ENCODE results near the gene AVPR2. TPM values are rescaled to one million over a fixed set of nuclear protein-coding genes. Genes with fewer than 3 reads are reported as not detected.

Gene AVPR2
- total and polyA plus RNA-seq, 8 donors = 0.12 to 1.3 (median 0.40) TPM

GRCh38 chrX:153956044-153956907 is 51.8 kb downstream of the AVPR2 start:
- ATAC-seq = no peak
- DNase-seq = peak in 2 of 6 donors; percentile 25 to 67
- Histone ChIP-seq H3K4me1 (no peaks in the 10 kb centered on the region), H3K36me3 (peaks cover 0 to 54% (median 18%) of the 10 kb centered on the region in 3 donors), H3K4me3 (no peak overlapping the region), H3K27ac (no peak overlapping the region), H3K9me3 (no peaks in the 10 kb centered on the region), H3K27me3 (peaks cover 0 to 4% (median 0%) of the 10 kb centered on the region in 4 donors)
- no peak for TF ChIP-seq CTCF (IDR thresholded peaks at IDR 0.05)
- FAIRE-seq = no peak
- 91 to 93% methylated on average over 35 of the region's 35 CpGs for WGBS, 2 donors
- intact Hi-C loops (cut with DNase I) = loop anchor here in 2 of 3 donors (10.0 kb wide), 2 partner anchors 181 to 191 kb away; partner anchors contain the start of gene PLXNB3 (in 1 of the 2)

Other genes starting within 250 kb of the AVPR2 start
- under 1 TPM in 3 of 6 donors, not detected in 3; 0.35 to 0.67 (median 0.49) TPM for gene PNCK, start 230.9 kb upstream of the AVPR2 start, total RNA-seq
- gene PNCK, start 230.9 kb upstream of the AVPR2 start, polyA plus RNA-seq = under 1 TPM; 0.28 to 0.99 TPM
- 10 to 100 TPM in 4 of 6 donors, 1 to 10 TPM in 2; 8.4 to 15.8 (median 11.1) TPM for gene SLC6A8, start 216.7 kb upstream of the AVPR2 start, total RNA-seq
- 10 to 100 TPM; 12.3 to 14.4 TPM for gene SLC6A8, start 216.7 kb upstream of the AVPR2 start, polyA plus RNA-seq
- 100 to 1,000 TPM in 2 of 6 donors, 10 to 100 TPM in 4; 72.2 to 118 (median 88.4) TPM for gene BCAP31, start 180.3 kb upstream of the AVPR2 start, total RNA-seq
- gene BCAP31, start 180.3 kb upstream of the AVPR2 start, polyA plus RNA-seq = 10 to 100 TPM; 66.3 to 90.1 TPM
- gene ABCD1, start 179.8 kb upstream of the AVPR2 start, total RNA-seq = 10 to 100 TPM in 3 of 6 donors, 1 to 10 TPM in 3; 5.8 to 13.2 (median 9.8) TPM
- 10 to 100 TPM in 1 of 2 donors, 1 to 10 TPM in 1; 6.7 to 11.9 TPM for gene ABCD1, start 179.8 kb upstream of the AVPR2 start, polyA plus RNA-seq
- 1 to 10 TPM; 4.0 to 9.0 (median 5.2) TPM for gene PLXNB3, start 140.4 kb upstream of the AVPR2 start, total RNA-seq
- 10 to 100 TPM; 22.9 to 28.6 TPM for gene PLXNB3, start 140.4 kb upstream of the AVPR2 start, polyA plus RNA-seq
- under 1 TPM in 5 of 6 donors, not detected in 1; 0.12 to 0.38 (median 0.20) TPM for gene SRPK3, start 123.6 kb upstream of the AVPR2 start, total RNA-seq
- gene SRPK3, start 123.6 kb upstream of the AVPR2 start, polyA plus RNA-seq = 1 to 10 TPM; 1.0 to 1.5 TPM
- 10 to 100 TPM; 15.8 to 29.9 (median 23.0) TPM for gene IDH3G, start 110.3 kb upstream of the AVPR2 start, total RNA-seq
- 10 to 100 TPM; 47.2 to 48.4 TPM for gene IDH3G, start 110.3 kb upstream of the AVPR2 start, polyA plus RNA-seq
- gene SSR4, start 110.0 kb upstream of the AVPR2 start, total RNA-seq = 100 to 1,000 TPM; 368 to 471 (median 392) TPM
- gene SSR4, start 110.0 kb upstream of the AVPR2 start, polyA plus RNA-seq = 100 to 1,000 TPM; 749 to 925 TPM
- gene PDZD4, start 74.1 kb upstream of the AVPR2 start, total RNA-seq = 1 to 10 TPM in 2 of 6 donors, under 1 TPM in 4; 0.79 to 2.4 (median 0.92) TPM
- 10 to 100 TPM in 1 of 2 donors, 1 to 10 TPM in 1; 8.4 to 15.2 TPM for gene PDZD4, start 74.1 kb upstream of the AVPR2 start, polyA plus RNA-seq
- 1 to 10 TPM in 4 of 6 donors, under 1 TPM in 2; 0.97 to 1.6 (median 1.2) TPM for gene L1CAM, start 18.5 kb upstream of the AVPR2 start, total RNA-seq
- gene L1CAM, start 18.5 kb upstream of the AVPR2 start, polyA plus RNA-seq = 1 to 10 TPM in 1 of 2 donors, under 1 TPM in 1; 0.84 to 3.9 TPM
- gene ARHGAP4, start 21.6 kb downstream of the AVPR2 start, total RNA-seq = 10 to 100 TPM in 3 of 6 donors, 1 to 10 TPM in 3; 1.9 to 18.9 (median 8.9) TPM
- 10 to 100 TPM; 44.7 to 71.7 TPM for gene ARHGAP4, start 21.6 kb downstream of the AVPR2 start, polyA plus RNA-seq
- gene NAA10, start 30.4 kb downstream of the AVPR2 start, total RNA-seq = 10 to 100 TPM; 24.5 to 49.0 (median 40.3) TPM
- 100 to 1,000 TPM in 1 of 2 donors, 10 to 100 TPM in 1; 95.1 to 115 TPM for gene NAA10, start 30.4 kb downstream of the AVPR2 start, polyA plus RNA-seq
- gene RENBP, start 40.0 kb downstream of the AVPR2 start, total RNA-seq = 1 to 10 TPM in 4 of 6 donors, under 1 TPM in 2; 0.43 to 7.5 (median 1.6) TPM
- gene RENBP, start 40.0 kb downstream of the AVPR2 start, polyA plus RNA-seq = 1 to 10 TPM; 2.8 to 5.1 TPM
- gene HCFC1, start 67.1 kb downstream of the AVPR2 start, total RNA-seq = 10 to 100 TPM; 10.4 to 28.4 (median 17.0) TPM
- gene HCFC1, start 67.1 kb downstream of the AVPR2 start, polyA plus RNA-seq = 10 to 100 TPM; 15.7 to 17.1 TPM
- gene TMEM187, start 68.1 kb downstream of the AVPR2 start, total RNA-seq = 10 to 100 TPM in 2 of 6 donors, 1 to 10 TPM in 4; 5.7 to 12.4 (median 9.1) TPM
- gene TMEM187, start 68.1 kb downstream of the AVPR2 start, polyA plus RNA-seq = 1 to 10 TPM; 5.2 to 7.8 TPM
- gene IRAK1, start 115.2 kb downstream of the AVPR2 start, total RNA-seq = 100 to 1,000 TPM in 1 of 6 donors, 10 to 100 TPM in 5; 44.5 to 103 (median 64.6) TPM
- 10 to 100 TPM; 35.8 to 48.9 TPM for gene IRAK1, start 115.2 kb downstream of the AVPR2 start, polyA plus RNA-seq
- gene MECP2, start 193.0 kb downstream of the AVPR2 start, total RNA-seq = 10 to 100 TPM; 21.3 to 30.8 (median 23.6) TPM
- gene MECP2, start 193.0 kb downstream of the AVPR2 start, polyA plus RNA-seq = 10 to 100 TPM; 17.7 to 19.5 TPM
- not detected for gene OPN1LW, start 239.6 kb downstream of the AVPR2 start, total RNA-seq
- not detected for gene OPN1LW, start 239.6 kb downstream of the AVPR2 start, polyA plus RNA-seq